Fibroblast of lung (primary cell): ENCODE data around the gene NTMT1. TPM values are rescaled to one million over a fixed set of nuclear protein-coding genes. Genes with fewer than 3 reads are reported as not detected.
"Not testable (repeated sequence)": the region's sequence is repeated elsewhere in the genome, so short reads cannot be mapped to it uniquely, and the experiment has no call there.

Experiments used
- DNase-seq, 2 donors: peaks; one replicate each; pipeline versions ENCODE4 v3.0.0 to v3.0.0-alpha.2; 2010; ENCODE audit warnings: low read depth in 2 of 2
- H2AFZ ChIP-seq: 2 replicates; pipeline ENCODE4 v1.5.1; 2012; ENCODE audit warnings: low read length, control low read depth, inconsistent platforms
- H3K27ac ChIP-seq: 2 replicates; pipeline ENCODE4 v1.5.1; 2011; ENCODE audit warnings: low read length, control low read depth; ENCODE audit not compliant: insufficient read depth
- H3K27me3 ChIP-seq: 2 replicates; pipeline ENCODE4 v1.5.1; 2011; ENCODE audit warnings: mild to moderate bottlenecking, low read length; ENCODE audit not compliant: control insufficient read depth, insufficient read depth
- H3K36me3 ChIP-seq: 2 replicates; pipeline ENCODE4 v1.5.1; 2011; ENCODE audit warnings: low read length; ENCODE audit not compliant: control insufficient read depth, insufficient read depth
- H3K4me1 ChIP-seq: 2 replicates; pipeline ENCODE4 v1.5.1; 2011; ENCODE audit warnings: low read length; ENCODE audit not compliant: control insufficient read depth, insufficient read depth; ENCODE audit errors: extremely low read depth
- H3K4me2 ChIP-seq: 2 replicates; pipeline ENCODE4 v1.5.1; 2011; ENCODE audit warnings: low read length, control low read depth; ENCODE audit not compliant: insufficient read depth; ENCODE audit errors: extremely low read depth
- H3K4me3 ChIP-seq, 4 experiments: fragments of 200-600 bp in 1 of 4; sonication (generic) in 1 of 4; replicated peaks in 1 of 4; 2 replicates each; pipeline ENCODE4 v1.5.1; 2011 to 2016; ENCODE audit warnings: low read length in 4 of 4, low read depth in 3 of 4, mild to moderate bottlenecking in 3 of 4, control low read depth in 2 of 4, inconsistent platforms in 1 of 4, mixed read lengths in 1 of 4; ENCODE audit not compliant: insufficient read depth in 1 of 4; ENCODE audit errors: control extremely low read depth in 1 of 4
- H3K79me2 ChIP-seq: 2 replicates; pipeline ENCODE4 v1.5.1; 2012; ENCODE audit warnings: mild to moderate bottlenecking, low read length, inconsistent platforms; ENCODE audit not compliant: control insufficient read depth, insufficient read depth
- H3K9ac ChIP-seq: 2 replicates; pipeline ENCODE4 v1.5.1; 2011; ENCODE audit warnings: mild to moderate bottlenecking, low read length, control low read depth; ENCODE audit not compliant: insufficient read depth
- H3K9me3 ChIP-seq: 2 replicates; pipeline ENCODE4 v1.5.1; 2012; ENCODE audit warnings: low read depth, low read length; ENCODE audit not compliant: control insufficient read depth, insufficient read depth
- H4K20me1 ChIP-seq: 2 replicates; pipeline ENCODE4 v1.5.1; 2011; ENCODE audit warnings: low read length; ENCODE audit not compliant: control insufficient read depth, insufficient read depth; ENCODE audit errors: extremely low read depth
- CTCF ChIP-seq, 2 donors: IDR thresholded peaks in 1 of 2; conservative IDR thresholded peaks in 1 of 2; 1 replicate in 1 of 2; 2 replicates in 1 of 2; pipeline ENCODE4 v1.5.1; 2011 to 2012; ENCODE audit warnings: low read length in 2 of 2, control low read depth in 1 of 2, inconsistent platforms in 1 of 2, low read depth in 1 of 2, mild to moderate bottlenecking in 1 of 2
- EZH2 ChIP-seq: IDR thresholded peaks from 2 replicates; pipeline ENCODE4 v1.5.1; 2012; ENCODE audit warnings: low read length, control low read depth, mild to moderate bottlenecking; ENCODE audit errors: missing control alignments
- polyA plus RNA-seq, 2 donors: library from polyadenylated mRNA; depleted of rRNA in 1 of 2; stranded (reverse) in 1 of 2; unstranded in 1 of 2; fragments of >200 nt; gene quantifications; 2 replicates each; pipeline ENCODE4 v1.2.1, GENCODE V29; 2011 to 2012; ENCODE audit warnings: missing spikeins in 1 of 2
- total RNA-seq: library from RNA; depleted of rRNA; stranded (reverse); fragments of >200 nt; gene quantifications from 2 replicates; pipeline ENCODE4 v1.2.1, GENCODE V29; 2014

The NTMT1 gene
- total and polyA plus RNA-seq, 2 donors (not counting 1 experiment from before 2014, with no cell fraction given): 34.2 to 51.9 TPM

- no peak for DNase-seq
- Histone ChIP-seq H3K9me3 (no peaks in the 10 kb centered on the region), H2AFZ (no peak overlapping the region), H4K20me1 (no peaks in the 10 kb centered on the region), H3K27me3 (no peaks in the 10 kb centered on the region), H3K27ac (no peak overlapping the region), H3K4me3 (no peak overlapping the region), H3K4me1 (peaks cover 3% of the 10 kb centered on the region), H3K36me3 (no peaks in the 10 kb centered on the region), H3K4me2 (no peak overlapping the region), H3K79me2 (no peaks in the 10 kb centered on the region), H3K9ac (no peak overlapping the region)
- TF ChIP-seq EZH2: no peak
- TF ChIP-seq CTCF (conservative IDR thresholded peaks at IDR 0.05 in 1 of 2, IDR thresholded peaks at IDR 0.05 in 1 of 2; ENCODE audit: low read depth in 1 of 2, low read length in 2 of 2): no peak
Measured at GRCh38 chr9:129590466-129590865, 35.5 kb upstream of the NTMT1 start.

- H2AFZ ChIP-seq: no peak overlapping the region
- H3K27ac ChIP-seq: no peak overlapping the region
- no peaks in the 10 kb centered on the region for H3K9me3 ChIP-seq
- DNase-seq: no peak
- H3K36me3 ChIP-seq: no peaks in the 10 kb centered on the region
- H3K27me3 ChIP-seq: no peaks in the 10 kb centered on the region
- H3K4me1 ChIP-seq: peaks cover 4% of the 10 kb centered on the region
- no peak overlapping the region for H3K9ac ChIP-seq
- H3K4me2 ChIP-seq: no peak overlapping the region
- TF ChIP-seq EZH2 (no peak), CTCF (conservative IDR thresholded peaks at IDR 0.05 in 1 of 2, IDR thresholded peaks at IDR 0.05 in 1 of 2; ENCODE audit: low read depth in 1 of 2, low read length in 2 of 2) (no peak)
- H4K20me1 ChIP-seq: no peaks in the 10 kb centered on the region
- H3K79me2 ChIP-seq: no peaks in the 10 kb centered on the region
- no peak overlapping the region for H3K4me3 ChIP-seq
Measured at GRCh38 chr9:129591916-129592315, 34.0 kb upstream of the NTMT1 start.

GRCh38 chr9:129592790-129593189 is 33.2 kb upstream of the NTMT1 start:
- H4K20me1 ChIP-seq, H3K4me3 ChIP-seq, H3K9me3 ChIP-seq, H2AFZ ChIP-seq, H3K27me3 ChIP-seq, DNase-seq, H3K4me2 ChIP-seq, H3K27ac ChIP-seq, H3K9ac ChIP-seq, H3K36me3 ChIP-seq, H3K79me2 ChIP-seq, H3K4me1 ChIP-seq: not testable (repeated sequence)
